Measurements from ENCODE around the gene SH3RF2. TPM values are rescaled to one million over a fixed set of nuclear protein-coding genes. Genes with fewer than 3 reads are reported as not detected.

SH3RF2 gene
- total and polyA plus RNA-seq, 9 of the 15 experiments (the other 6 are each of a cell fraction or from before 2014, with no cell fraction given): 0.05 TPM; not detected in 8

DNA sequence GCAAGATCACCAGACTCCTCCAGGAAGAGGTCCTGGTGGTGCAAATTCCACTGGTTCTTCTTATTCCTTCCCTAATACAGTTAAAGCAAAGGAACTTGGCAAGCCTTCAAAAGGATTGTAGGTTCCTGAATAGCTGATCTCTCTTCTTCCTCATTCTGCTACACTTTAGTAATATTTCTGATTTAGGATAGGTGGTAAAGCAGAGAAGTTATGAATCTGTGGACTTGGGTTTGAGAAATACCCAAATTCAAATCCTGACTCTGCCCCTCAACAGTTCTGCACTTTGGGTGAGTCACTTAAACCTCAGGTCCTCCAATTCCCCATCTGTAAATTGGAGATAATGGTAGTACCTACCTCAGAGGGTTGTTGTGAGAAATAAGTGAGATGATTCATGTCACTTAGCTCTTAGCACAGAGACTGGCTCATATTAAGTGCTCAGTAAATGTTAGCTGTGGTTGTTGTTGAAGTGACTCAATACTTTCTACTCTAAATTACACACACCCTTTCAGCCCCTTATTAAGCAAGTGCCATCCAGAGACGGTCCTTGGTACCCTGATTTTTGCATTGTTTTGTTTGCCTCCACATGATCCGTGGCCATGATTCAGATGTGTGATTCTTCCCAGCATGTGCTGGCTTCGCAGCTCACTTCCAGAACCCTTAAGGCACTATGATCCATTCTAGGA, 5.2 kb downstream of the SH3RF2 start (continued):
- TF ChIP-seq ATF3 (IDR thresholded peaks at IDR 0.05) (no peak; the same call in 1 of the 2 replicates), ATF3 (CRISPR knock-in tag; conservative IDR thresholded peaks at IDR 0.05) (no peak), NBN (IDR thresholded peaks at IDR 0.05; ENCODE audit: low read depth) (no peak), STAT6 (CRISPR knock-in tag; IDR thresholded peaks at IDR 0.05) (no peak), ZNF696 (CRISPR knock-in tag; conservative IDR thresholded peaks at IDR 0.05) (no peak), SP1 (CRISPR knock-in tag; IDR thresholded peaks at IDR 0.05) (no peak), HDAC2 (IDR thresholded peaks at IDR 0.05) (no peak), ZNF324 (CRISPR knock-in tag; IDR thresholded peaks at IDR 0.05) (no peak), ZNF551 (CRISPR knock-in tag; IDR thresholded peaks at IDR 0.05) (no peak), CEBPG (CRISPR knock-in tag; IDR thresholded peaks at IDR 0.05) (no peak), CEBPG (tag; conservative IDR thresholded peaks at IDR 0.05 in 1 of 2, IDR thresholded peaks at IDR 0.05 in 1 of 2) (peak in 1 of 2 experiments; percentile 80; a peak in 2 of 4 replicates), FOSL1 (tag; conservative IDR thresholded peaks at IDR 0.05) (peak; percentile 94), LCOR (CRISPR knock-in tag; IDR thresholded peaks at IDR 0.05) (no peak), THRAP3 (IDR thresholded peaks at IDR 0.05; ENCODE audit: borderline replicate concordance) (no peak), ZNF57 (CRISPR knock-in tag; IDR thresholded peaks at IDR 0.05) (no peak), MCM5 (IDR thresholded peaks at IDR 0.05; ENCODE audit: low read depth) (no peak), CCNT2 (IDR thresholded peaks at IDR 0.05; ENCODE audit: borderline replicate concordance, extremely low read depth, insufficient read length, low read depth, low read length) (no peak), ZNF707 (CRISPR knock-in tag; conservative IDR thresholded peaks at IDR 0.05) (no peak), SNRNP70 (optimal IDR thresholded peaks at IDR 0.05; ENCODE audit: low read depth, low read length) (no peak)
- TF ChIP-seq, protein P1, sequence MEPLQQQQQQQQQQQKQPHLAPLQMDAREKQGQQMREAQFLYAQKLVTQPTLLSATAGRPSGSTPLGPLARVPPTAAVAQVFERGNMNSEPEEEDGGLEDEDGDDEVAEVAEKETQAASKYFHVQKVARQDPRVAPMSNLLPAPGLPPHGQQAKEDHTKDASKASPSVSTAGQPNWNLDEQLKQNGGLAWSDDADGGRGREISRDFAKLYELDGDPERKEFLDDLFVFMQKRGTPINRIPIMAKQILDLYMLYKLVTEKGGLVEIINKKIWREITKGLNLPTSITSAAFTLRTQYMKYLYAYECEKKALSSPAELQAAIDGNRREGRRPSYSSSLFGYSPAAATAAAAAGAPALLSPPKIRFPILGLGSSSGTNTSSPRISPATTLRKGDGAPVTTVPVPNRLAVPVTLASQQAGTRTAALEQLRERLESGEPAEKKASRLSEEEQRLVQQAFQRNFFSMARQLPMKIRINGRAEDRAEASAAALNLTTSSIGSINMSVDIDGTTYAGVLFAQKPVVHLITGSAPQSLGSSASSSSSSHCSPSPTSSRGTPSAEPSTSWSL (CRISPR knock-in tag; IDR thresholded peaks at IDR 0.05; ENCODE audit: borderline replicate concordance): no peak
- TF ChIP-seq, protein P2, sequence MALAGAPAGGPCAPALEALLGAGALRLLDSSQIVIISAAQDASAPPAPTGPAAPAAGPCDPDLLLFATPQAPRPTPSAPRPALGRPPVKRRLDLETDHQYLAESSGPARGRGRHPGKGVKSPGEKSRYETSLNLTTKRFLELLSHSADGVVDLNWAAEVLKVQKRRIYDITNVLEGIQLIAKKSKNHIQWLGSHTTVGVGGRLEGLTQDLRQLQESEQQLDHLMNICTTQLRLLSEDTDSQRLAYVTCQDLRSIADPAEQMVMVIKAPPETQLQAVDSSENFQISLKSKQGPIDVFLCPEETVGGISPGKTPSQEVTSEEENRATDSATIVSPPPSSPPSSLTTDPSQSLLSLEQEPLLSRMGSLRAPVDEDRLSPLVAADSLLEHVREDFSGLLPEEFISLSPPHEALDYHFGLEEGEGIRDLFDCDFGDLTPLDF (CRISPR knock-in tag; IDR thresholded peaks at IDR 0.05): no peak

Measured in K562 (cell line).